Hypothalamus (tissue), 51 donors: ENCODE data around the gene CTTNBP2.

Source experiments
- DNase-seq, 51 donors: peaks; one replicate each; lab custom pipeline; 2025; lab: John Stamatoyannopoulos, UW

CTTNBP2 gene

DNA sequence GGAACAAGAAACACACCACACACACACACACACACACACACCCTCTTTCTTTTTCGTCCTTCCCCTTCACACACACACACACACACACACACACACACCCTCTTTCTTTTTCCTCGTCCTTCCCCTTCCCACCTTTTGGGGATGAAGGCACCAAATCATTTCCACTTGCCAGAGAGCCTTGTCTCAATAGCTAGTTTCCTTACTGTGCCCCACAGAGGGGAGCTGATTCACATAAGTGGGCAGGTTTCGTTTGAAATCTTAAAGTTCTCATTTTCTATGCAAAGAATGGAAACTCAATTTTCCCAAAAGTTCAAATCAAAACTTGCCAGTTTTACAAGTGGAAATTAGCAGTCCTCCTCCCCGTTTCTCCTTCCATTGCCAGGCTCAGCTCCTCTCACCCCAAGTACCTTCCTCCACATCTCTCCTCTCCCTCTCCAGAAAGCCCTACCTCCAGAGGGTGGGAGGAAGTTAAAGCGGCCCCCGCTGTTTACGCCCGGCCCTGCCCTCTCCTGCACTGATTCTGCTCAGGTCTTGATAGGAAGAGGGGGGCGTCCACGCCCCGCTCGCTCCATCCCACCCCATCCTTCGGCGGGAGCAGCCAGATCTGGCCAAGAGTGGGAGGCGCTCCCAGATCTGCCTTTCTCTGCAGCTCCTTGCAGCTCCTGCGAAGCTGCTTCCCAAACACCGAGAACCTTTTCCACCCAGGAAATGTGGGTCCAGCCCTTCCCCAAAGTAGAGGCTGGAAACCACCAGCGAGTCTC is 1.3 kb downstream of the CTTNBP2 start:
- DNase-seq = peak in 42 of 51 donors; percentile 11 to 90 (median 43)

DNA sequence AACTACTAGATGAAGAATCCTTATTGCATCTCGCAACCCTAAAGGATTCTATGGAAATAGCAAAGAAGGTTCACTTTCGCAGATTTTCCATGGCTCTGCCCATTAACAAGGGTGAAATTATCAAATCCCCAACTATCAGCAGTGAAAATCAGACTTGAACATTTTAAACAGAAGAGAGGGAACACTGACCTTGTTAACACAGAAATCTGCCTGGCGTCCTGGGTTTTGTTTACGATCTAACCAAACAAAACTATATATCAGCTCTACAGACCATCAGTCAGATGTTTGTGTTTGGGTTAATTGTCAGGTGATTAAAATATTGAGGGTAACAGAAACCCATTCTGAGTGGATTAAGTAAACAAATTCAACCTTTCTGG is 1.9 kb downstream of the CTTNBP2 start:
- peak in 1 of 51 donors; percentile 71 for DNase-seq

DNA sequence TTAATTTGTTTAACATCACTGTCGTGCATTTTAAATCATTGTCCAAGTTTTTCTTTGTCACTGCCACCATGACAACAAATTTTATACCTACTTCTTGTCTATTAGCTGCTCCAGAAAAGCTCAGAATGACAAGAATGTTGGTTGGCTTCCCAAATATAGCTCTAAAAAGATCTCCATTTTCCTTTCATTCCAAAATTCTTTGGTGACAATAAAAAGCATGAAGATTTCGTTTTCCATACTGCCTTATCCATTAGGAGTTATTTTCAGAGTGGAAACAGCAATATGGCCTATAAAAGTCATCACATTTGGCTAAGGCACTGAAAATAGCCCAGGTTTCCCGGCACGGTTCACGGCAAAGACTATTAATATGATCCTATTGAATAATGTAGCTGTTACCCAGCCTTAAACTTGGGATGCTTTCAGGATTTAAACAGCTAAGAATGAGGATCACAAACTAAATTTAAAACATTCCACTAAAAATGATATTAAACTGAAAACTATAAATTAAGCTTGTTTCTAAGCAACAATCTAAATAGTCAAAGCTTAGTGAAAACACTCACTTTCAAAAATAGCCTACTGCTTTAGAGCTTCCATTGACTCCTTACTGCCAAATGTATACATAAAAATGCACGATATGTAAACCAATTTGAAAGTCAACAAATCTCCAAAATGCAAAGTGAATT is 2.7 kb downstream of the CTTNBP2 start:
- DNase-seq = peak in 1 of 51 donors; percentile 33

DNA sequence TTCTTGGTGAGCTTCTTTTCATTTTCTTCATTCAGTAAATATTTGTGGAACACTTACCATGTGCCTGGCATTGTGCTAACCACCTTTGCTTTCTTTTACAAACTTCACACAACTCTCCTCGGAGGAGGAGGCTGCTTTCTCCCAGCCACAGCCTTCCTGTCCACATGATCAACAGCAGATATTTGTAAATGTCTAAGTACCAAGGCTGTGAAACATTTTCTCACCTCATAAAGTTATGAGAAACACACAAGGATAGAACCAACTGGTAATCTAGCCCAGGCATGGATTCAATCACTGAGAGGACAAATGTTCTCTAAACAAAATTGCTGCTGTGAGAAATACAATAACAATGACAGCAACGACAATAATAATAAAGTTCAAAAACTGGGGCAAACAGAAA is 3.9 kb downstream of the CTTNBP2 start:
- no peak for DNase-seq

DNA sequence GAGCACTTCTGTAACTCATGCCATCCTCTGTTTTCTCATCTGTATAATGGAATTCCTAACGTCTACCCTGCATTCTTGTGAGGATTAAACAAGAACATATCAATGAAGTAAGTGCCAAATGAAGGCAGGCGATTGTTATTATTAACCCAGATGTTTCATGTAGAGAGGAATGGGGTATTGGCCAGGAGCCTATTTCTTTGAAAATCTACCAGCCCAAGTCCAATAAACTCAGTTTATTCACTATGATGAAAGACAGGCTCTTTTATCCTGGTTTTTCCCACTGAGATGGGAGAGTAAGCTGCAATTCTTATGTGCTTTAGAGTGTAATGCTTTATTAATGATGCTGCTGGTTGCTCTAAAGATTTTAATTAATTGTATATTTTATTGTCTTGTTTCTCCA is 9.6 kb downstream of the CTTNBP2 start:
- no peak for DNase-seq

DNA sequence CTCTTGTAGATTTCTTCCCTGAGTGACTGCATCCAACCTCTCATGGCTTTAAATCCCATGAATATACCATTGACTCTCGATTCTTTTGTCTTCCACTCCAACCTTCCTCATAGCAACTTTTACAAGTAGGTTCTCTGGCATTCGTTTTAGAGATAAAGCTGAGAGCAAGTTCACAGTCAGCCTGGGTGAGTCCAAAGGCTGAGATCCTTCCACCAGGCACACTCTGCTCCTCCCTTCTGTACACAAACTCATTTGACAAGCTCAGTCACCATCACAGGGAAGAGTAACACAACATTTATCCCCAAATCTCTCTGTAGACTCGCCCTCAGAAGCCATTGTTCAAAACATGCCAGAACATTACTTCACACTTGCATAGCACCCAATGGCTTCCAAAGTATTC is 10.9 kb downstream of the CTTNBP2 start:
- DNase-seq = no peak

DNA sequence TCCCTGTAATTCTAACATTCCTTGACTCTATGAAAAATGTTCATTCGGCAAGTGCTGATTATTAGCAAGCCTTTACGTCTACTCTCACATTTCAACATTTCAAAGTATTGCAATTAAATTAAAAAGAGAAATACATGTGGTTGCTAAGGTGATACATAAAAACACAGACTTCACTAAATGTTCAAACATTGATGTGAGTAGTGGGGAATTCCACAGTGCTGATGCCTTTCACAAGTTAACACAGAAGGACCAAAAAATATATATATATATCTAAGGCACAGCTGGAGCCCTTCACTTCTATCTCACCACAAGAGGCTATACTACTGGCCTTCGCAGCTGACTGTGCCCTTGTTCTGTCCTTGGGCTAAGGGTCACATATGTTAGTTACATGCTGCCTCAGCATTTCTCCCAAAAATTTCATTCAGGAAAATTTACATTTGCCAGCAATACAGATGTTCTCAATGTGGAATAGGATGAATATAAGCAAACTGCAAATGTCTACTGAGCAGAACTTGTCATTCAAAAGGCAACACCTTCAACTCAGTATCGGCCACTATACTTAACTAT is 13.9 kb downstream of the CTTNBP2 start:
- no peak for DNase-seq

DNA sequence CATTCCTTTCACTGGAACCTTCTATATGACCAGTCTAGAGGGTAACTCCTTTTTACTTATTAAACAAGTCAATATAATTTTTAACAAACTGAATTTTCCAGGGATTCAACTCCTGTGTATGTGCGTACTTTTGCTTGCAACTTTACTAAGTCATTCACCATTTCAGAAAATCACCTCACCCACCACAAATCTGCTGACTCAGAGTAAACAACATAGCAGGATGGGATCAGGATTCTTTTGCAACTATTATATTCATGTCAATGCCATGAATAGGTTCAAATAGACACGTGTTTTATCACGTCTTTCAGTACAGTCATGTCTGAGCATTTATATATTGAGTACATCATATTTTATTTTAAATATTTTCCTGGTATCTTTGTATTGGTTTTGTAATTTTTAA is 14.5 kb downstream of the CTTNBP2 start:
- DNase-seq = no peak

DNA sequence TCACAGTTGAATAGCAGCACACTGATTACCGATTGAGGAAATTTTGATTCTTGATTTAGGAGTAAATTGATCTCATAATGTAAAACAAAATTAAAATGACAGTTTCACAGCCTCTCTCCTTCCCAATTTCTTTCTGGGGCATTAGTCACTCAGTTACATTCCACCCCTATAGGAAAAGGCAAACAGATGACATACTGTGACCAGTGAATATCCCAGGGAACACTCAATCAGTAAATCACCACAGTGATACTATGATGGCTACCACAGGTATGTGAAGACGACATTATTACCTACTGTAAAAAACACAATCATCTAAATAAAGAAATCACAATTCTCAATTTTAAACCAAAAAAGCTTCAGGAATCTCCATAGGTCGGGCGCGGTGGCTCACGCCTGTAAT is 15.5 kb downstream of the CTTNBP2 start:
- no peak for DNase-seq

DNA sequence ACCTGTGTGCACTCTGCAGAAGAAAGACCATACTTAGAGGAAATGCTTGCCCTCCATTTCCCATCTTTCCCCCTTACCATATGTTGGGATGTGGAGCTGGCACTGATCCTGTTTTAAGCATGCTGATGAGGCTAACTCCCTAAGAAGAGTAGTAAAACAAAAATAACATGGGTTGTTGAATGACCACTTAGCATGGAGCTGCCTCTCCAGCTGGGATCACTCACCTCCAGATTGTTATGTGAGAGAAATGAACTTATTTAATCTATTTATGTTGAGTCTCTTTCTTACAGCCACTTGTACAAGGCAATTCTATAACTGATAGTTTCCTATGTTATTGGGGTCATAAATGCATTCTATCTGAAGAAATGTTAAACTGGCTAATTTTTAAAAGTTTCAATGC is 17.0 kb downstream of the CTTNBP2 start:
- no peak for DNase-seq

DNA sequence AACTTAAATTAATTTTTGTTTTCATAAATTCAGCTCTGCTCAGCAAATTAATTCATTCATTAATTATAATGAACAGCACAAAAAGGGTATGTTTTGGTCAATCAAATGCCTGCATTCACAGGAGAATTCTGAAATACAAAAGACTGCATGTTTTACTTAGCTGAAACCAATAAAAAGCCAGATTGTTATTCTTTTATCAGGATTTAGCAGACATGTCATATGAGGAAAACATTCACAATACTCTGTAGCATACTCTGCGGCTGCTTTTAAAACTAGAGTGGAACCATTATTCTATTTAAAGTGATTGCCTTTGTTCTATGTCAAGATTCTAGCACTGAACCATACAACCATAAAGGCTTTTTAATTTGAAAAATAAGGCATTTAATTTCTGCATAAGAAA is 19.1 kb downstream of the CTTNBP2 start:
- DNase-seq = no peak

DNA sequence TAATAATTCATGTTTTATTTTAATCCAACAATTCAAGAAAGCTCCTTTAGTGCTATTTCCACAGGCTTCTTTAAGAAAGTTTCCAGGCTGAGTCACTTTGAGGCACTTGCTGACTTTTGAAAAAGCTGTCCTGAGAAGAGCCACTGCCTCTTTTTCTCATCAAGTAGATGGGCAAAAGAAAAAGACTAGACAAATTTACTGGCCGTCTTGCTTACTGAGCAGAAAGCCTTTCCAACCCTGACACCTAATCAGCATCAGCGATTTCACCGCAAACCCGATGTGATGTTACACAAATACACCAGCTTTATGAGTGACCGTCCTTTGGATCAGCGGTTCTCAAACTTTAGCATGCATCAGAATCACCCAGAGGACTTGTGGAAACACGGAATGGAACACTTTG is 24.3 kb downstream of the CTTNBP2 start:
- no peak for DNase-seq

DNA sequence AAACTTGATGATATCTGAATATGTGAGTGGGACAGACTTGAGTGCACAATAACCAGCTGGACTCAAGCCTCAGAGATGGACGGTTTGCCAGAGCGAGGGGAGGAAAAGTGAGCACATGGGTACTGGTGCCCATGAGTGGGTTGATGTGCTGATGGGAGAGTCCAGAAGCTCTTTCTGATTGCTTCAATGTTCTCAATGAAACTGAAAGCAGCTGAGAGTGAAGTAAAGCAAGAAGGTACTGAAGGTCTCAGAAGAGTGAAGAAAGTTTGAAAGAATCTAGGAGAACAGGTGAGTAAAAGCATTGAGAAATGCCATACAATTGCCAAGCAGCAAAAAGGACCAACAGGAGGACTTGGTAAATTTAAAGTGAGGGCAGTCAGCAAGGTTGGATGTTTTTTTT is 28.6 kb downstream of the CTTNBP2 start:
- DNase-seq = no peak

DNA sequence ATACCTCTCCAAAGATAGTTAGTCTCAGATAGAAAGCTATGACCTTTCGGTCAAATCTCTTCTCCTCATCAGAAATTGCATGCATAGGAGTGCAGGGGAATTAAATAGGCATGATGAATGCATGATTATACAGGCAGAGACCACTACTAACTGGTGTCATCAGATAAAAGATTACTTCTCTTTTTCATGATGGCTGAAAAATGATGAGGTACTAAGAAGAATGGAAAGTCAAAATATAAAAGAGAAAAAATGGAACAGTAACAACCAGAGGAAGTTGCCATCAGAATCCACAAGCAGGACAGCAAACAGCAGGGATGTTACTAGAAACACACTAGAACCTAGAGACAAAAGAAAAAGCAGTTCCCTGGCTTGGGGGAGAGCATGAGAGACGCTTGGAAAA is 31.6 kb downstream of the CTTNBP2 start:
- no peak for DNase-seq

DNA sequence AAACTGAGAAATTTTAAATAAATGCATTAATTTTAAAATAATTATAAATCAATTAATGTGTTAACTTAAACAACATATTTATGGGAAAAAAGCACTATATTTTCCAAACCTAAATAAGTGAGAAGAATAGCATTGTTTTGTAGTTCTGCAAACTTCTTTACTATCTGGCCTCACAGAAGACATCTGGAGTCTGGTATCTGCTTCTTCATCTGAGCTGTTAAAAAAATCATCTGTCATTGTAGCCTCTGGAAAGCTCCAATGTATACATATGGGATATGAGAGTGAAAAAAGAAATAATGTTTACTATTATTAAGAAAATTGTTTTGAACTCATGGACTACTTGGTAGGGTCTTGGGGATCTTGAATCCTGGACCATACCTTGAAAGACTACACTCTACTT is 32.2 kb downstream of the CTTNBP2 start:
- no peak for DNase-seq

DNA sequence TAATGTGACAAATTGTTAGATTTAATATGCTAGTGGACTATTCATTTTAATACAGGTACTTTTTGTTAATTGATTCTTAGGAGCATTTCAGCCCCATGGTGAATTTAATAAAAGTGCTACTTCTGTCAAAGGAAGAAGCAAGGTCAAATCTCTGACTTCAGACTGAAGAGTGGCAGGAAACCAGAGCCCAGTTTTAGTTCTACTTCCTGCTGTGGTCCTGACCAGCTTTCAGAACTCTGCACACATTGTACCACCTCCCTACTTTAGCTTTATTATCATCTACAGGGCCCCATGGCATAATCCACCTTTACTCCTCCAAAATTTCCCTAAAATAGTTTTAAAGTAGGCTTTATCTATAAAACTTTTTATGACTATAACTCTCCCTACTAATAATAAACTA is 33.7 kb downstream of the CTTNBP2 start:
- no peak for DNase-seq

DNA sequence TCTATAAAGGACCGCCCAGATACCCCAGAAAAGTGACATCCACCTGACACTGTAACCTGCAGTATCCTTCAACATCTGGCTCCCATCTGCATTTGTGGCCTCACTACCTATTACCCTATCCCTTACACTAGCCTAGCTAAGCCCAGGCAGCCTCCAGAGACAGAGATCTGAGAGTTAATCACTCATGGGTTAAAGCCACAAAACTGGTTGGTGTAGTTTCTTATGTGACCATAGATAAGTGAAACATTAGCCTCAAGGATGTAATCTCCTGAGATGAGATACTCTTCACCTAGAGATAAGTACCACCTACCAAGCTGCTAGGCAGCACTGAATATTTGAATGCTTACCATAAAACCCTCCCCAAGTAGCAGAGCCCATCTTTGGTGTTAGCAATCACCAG is 35.4 kb downstream of the CTTNBP2 start:
- no peak for DNase-seq

DNA sequence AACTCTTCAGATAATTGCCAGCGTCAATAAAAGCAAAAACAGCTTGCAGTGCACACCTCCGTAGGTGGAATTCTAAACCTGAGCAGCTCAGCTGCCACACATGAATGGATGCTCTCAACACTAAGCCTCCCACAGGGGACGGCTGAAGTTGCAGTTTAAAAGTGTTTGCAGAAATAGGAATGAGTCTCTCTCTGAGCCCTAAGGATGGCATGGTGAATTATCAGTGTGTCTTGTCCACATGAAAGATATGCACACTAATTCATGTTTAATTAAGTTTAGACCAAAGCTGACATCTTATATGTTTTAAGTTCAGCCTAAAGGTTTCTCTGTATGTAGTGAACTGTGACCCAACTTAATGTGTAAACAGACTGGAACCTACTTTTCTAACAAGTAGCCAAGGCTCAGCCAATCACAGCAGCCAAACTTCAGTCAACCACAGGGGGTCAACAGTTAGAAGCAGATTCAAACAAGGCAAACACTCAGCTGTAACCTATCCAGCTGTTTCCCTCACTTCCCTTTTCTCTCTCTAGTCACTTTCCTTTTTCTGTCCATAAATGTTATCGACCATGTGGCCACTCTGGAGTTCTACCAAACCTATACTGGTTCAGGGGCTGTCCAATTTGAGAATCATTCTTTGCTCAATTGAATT is 38.1 kb downstream of the CTTNBP2 start:
- DNase-seq = peak in 1 of 51 donors; percentile 11

DNA sequence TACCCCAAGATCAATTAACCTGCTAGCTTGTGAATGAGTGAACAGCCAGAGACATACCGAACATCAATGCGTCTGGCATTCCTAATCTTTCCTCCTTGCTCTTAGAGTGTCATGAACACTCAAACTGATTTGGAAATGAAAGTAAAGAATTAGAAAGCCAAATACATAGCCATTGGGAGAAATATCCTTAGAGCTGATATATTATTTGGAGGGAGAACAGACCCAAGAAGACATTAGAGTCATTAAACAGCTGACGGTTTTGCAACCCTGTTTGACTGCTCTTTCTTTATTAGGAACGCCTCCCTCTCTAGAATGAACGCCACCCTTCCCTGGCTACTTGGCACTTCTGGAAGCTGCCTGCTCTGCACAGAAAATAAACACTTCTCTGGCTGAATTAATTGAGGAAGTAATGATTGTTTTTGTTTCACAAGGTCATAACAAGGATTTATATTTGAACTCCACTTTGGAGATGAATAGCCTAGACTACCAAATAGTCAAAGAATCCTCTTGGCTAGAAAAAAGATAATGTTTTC is 42.8 kb downstream of the CTTNBP2 start:
- DNase-seq = peak in 16 of 51 donors; percentile 7 to 52 (median 20)

DNA sequence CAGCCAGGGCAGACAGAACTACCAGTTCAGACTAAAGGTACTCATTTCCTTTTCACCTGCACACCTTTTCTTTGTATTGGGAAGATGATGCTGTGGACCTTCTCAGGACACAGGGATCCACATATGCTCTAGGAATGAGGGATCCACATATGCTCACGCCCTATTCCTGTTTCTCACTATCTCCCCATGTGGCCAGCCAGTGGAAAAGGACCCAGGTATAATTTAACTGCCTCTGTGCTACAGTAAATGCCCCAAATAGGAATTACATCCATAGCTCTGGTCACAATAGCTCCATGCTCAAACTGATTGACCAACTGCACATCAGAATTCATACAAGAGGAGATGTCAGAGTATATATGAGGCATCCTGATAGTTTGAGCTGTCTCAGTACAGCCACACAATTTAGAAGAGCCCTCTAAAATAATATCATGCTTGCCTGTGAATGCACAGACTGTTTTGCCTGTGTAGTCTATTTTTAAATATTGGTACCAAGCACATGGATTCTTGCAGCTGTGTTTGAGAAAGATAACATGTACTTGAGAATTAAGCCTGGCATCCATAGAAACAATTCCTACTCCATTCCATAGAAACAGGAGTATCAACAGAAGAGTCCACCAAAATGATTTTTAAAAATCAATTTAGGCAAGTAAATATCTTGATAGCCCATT is 43.7 kb downstream of the CTTNBP2 start:
- peak in 1 of 51 donors; percentile 35 for DNase-seq

DNA sequence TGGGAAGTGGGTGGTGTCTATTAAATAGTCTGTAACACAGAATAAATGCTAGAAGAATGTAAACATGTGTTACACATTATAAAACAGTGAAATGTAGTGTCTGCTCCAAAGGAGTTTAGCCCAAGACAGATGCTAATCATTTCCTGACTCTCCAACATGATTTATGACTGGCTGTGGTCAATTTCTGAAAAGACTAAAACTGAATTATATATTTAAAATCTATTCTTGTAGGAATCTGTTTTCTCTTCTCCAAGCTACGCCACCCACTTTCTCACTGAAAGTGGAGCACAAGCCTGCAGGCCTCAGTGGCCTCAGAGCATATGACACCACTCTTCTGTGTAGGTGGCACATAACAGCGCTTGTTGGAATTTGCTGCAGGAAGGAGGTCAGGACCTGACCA is 44.4 kb downstream of the CTTNBP2 start:
- no peak for DNase-seq
